ENCODE data around the gene SLC2A9. TPM values are rescaled to one million over a fixed set of nuclear protein-coding genes. Genes with fewer than 3 reads are reported as not detected.

The SLC2A9 gene
- total and polyA plus RNA-seq, 2 of the 13 experiments (the other 11 are each of a cell fraction or from before 2014, with no cell fraction given): 36.2 to 42.3 TPM

- ATAC-seq (no peak), DNase-seq (ENCODE audit: low spot score) (no peak), FAIRE-seq (no peak)
- no peaks in the 10 kb centered on the region for H4K20me1 ChIP-seq (ENCODE audit: insufficient read depth, low read length)
- no peak overlapping the region for H3K9ac ChIP-seq (ENCODE audit: insufficient read depth, low read depth, low read length)
- H3K27me3 ChIP-seq (ENCODE audit: control insufficient read depth in 1 of 2, insufficient read depth in 2 of 2, low read length in 2 of 2): no peaks in the 10 kb centered on the region
- BruUV-seq (replicated peaks): no TSS peak
- WGBS (ENCODE audit: low lambda C conversion rate): 97% methylated on average over 4 of the region's 4 CpGs
- H3K79me2 ChIP-seq (ENCODE audit: insufficient read depth, low read length): no peaks in the 10 kb centered on the region
- no peak for TF ChIP-seq CCDC6 (CRISPR knock-in tag; IDR thresholded peaks at IDR 0.05)
- TF ChIP-seq ZNF816 (CRISPR knock-in tag; IDR thresholded peaks at IDR 0.05; ENCODE audit: borderline replicate concordance): no peak
- no peak for TF ChIP-seq FOXC1 (CRISPR knock-in tag; IDR thresholded peaks at IDR 0.05; ENCODE audit: borderline replicate concordance)
- no peak for TF ChIP-seq PBX2 (CRISPR knock-in tag; IDR thresholded peaks at IDR 0.05)
- H3K4me2 ChIP-seq (ENCODE audit: low read depth, low read length): no peak overlapping the region
- in situ Hi-C loops (cut with HindIII; ENCODE audit: extremely low pct_ligation_motif_present, low pct_unique_long_range_greater_than_20kb): no loop called here
- H3K27ac ChIP-seq (ENCODE audit: extremely low read length, insufficient read depth, low read length): no peak overlapping the region
- intact Hi-C loops (cut with micrococcal nuclease; ENCODE audit: unreplicated experiment): no loop called here
- CTCF ChIA-PET (ENCODE audit: low intra/inter-chr PET ratio, low total read pairs): no interaction called here
- no peak overlapping the region for H3K4me3 ChIP-seq (replicated peaks in 1 of 3; ENCODE audit: insufficient read depth in 1 of 3, low read depth in 2 of 3, low read length in 3 of 3)
- H2AFZ ChIP-seq (ENCODE audit: low read length): no peak overlapping the region
- H3K9me3 ChIP-seq (ENCODE audit: low read length): no peaks in the 10 kb centered on the region
- H3K36me3 ChIP-seq (replicated peaks in 1 of 2; ENCODE audit: control insufficient read depth in 1 of 2, insufficient read depth in 2 of 2, low read length in 2 of 2): peaks cover 33 to 79% of the 10 kb centered on the region in 2 experiments
- POLR2A ChIA-PET: no interaction called here
- H3K4me1 ChIP-seq (ENCODE audit: insufficient read depth, low read length): no peaks in the 10 kb centered on the region
These were observed 102.8 kb downstream of the SLC2A9 start for GRCh38 chr4:9918484-9918883.

GRCh38 chr4:9916937-9917336 is 104.4 kb downstream of the SLC2A9 start:
- ChIA-PET POLR2A (no interaction called here), CTCF (ENCODE audit: low intra/inter-chr PET ratio, low total read pairs) (no interaction called here)
- no TSS peak for BruUV-seq (replicated peaks)
- no peaks in the 10 kb centered on the region for H3K4me1 ChIP-seq (ENCODE audit: insufficient read depth, low read length)
- H3K4me2 ChIP-seq (ENCODE audit: low read depth, low read length): no peak overlapping the region
- H3K36me3 ChIP-seq (replicated peaks in 1 of 2; ENCODE audit: control insufficient read depth in 1 of 2, insufficient read depth in 2 of 2, low read length in 2 of 2): peaks cover 33 to 84% of the 10 kb centered on the region in 2 experiments
- FAIRE-seq (no peak), ATAC-seq (no peak), DNase-seq (ENCODE audit: low spot score) (no peak)
- intact Hi-C loops (cut with micrococcal nuclease; ENCODE audit: unreplicated experiment) (no loop called here), in situ Hi-C loops (cut with HindIII; ENCODE audit: extremely low pct_ligation_motif_present, low pct_unique_long_range_greater_than_20kb) (no loop called here)
- no peaks in the 10 kb centered on the region for H3K79me2 ChIP-seq (ENCODE audit: insufficient read depth, low read length)
- H3K27ac ChIP-seq (ENCODE audit: extremely low read length, insufficient read depth, low read length): no peak overlapping the region
- no peaks in the 10 kb centered on the region for H3K27me3 ChIP-seq (ENCODE audit: control insufficient read depth in 1 of 2, insufficient read depth in 2 of 2, low read length in 2 of 2)
- H2AFZ ChIP-seq (ENCODE audit: low read length): no peak overlapping the region
- WGBS (ENCODE audit: low lambda C conversion rate): 97% methylated on average over 3 of the region's 3 CpGs
- H3K9ac ChIP-seq (ENCODE audit: insufficient read depth, low read depth, low read length): no peak overlapping the region
- H3K4me3 ChIP-seq (replicated peaks in 1 of 3; ENCODE audit: insufficient read depth in 1 of 3, low read depth in 2 of 3, low read length in 3 of 3): no peak overlapping the region
- H4K20me1 ChIP-seq (ENCODE audit: insufficient read depth, low read length): no peaks in the 10 kb centered on the region
- H3K9me3 ChIP-seq (ENCODE audit: low read length): no peaks in the 10 kb centered on the region
- TF ChIP-seq ZSCAN21 (CRISPR knock-in tag; IDR thresholded peaks at IDR 0.05; ENCODE audit: borderline replicate concordance): no peak
- no peak for TF ChIP-seq DBP (CRISPR knock-in tag; IDR thresholded peaks at IDR 0.05; ENCODE audit: not compliant biosample characterization)
- TF ChIP-seq PAF1 (CRISPR knock-in tag; IDR thresholded peaks at IDR 0.05): no peak
- no peak for TF ChIP-seq LCORL (IDR thresholded peaks at IDR 0.05)
- TF ChIP-seq LCORL (CRISPR knock-in tag; IDR thresholded peaks at IDR 0.05): no peak
- no peak for TF ChIP-seq ZBTB2 (CRISPR knock-in tag; IDR thresholded peaks at IDR 0.05; ENCODE audit: low read depth)
- TF ChIP-seq ZNF619 (CRISPR knock-in tag; IDR thresholded peaks at IDR 0.05): no peak
- no peak for TF ChIP-seq SAP130 (CRISPR knock-in tag; IDR thresholded peaks at IDR 0.05; ENCODE audit: low read depth)
- TF ChIP-seq ZMAT3 (CRISPR knock-in tag; conservative IDR thresholded peaks at IDR 0.05): no peak
- TF ChIP-seq MED8 (CRISPR knock-in tag; IDR thresholded peaks at IDR 0.05; ENCODE audit: insufficient replicate concordance): no peak
- no peak for TF ChIP-seq CREB3 (CRISPR knock-in tag; IDR thresholded peaks at IDR 0.05)
- no peak for TF ChIP-seq ZNF264 (CRISPR knock-in tag; IDR thresholded peaks at IDR 0.05)
- TF ChIP-seq ZNF782 (CRISPR knock-in tag; IDR thresholded peaks at IDR 0.05; ENCODE audit: borderline replicate concordance): no peak

Measured in HepG2 (cell line).